ENCODE measurements around the gene PPFIBP2. TPM values are rescaled to one million over a fixed set of nuclear protein-coding genes. Genes with fewer than 3 reads are reported as not detected.

The PPFIBP2 gene
- total and polyA plus RNA-seq, 2 of the 13 experiments (the other 11 are each of a cell fraction or from before 2014, with no cell fraction given), result 15.0 to 52.5 TPM

- TF ChIP-seq ZBTB33 (CRISPR knock-in tag; IDR thresholded peaks at IDR 0.05), result no peak
- no peak for TF ChIP-seq ZNF543 (CRISPR knock-in tag; IDR thresholded peaks at IDR 0.05)
- TF ChIP-seq ZNF513 (CRISPR knock-in tag; conservative IDR thresholded peaks at IDR 0.05), result no peak
- no peak for TF ChIP-seq DMAP1 (CRISPR knock-in tag; IDR thresholded peaks at IDR 0.05)
- no peak for TF ChIP-seq ZNF646 (CRISPR knock-in tag; IDR thresholded peaks at IDR 0.05)
- TF ChIP-seq SIN3A (IDR thresholded peaks at IDR 0.05; ENCODE audit: borderline replicate concordance, low read depth, low read length), result no peak; the same call in 1 of the 2 replicates
- TF ChIP-seq NFKBIZ (CRISPR knock-in tag; IDR thresholded peaks at IDR 0.05), result no peak
- TF ChIP-seq KLF12 (CRISPR knock-in tag; IDR thresholded peaks at IDR 0.05; ENCODE audit: borderline replicate concordance), result no peak
- TF ChIP-seq E2F5 (CRISPR knock-in tag; conservative IDR thresholded peaks at IDR 0.05), result no peak
- no peak for TF ChIP-seq MLX (CRISPR knock-in tag; IDR thresholded peaks at IDR 0.05)
- no peak for TF ChIP-seq AGO2 (optimal IDR thresholded peaks at IDR 0.05; ENCODE audit: low read depth, low read length)
- TF ChIP-seq ZZZ3 (CRISPR knock-in tag; IDR thresholded peaks at IDR 0.05; ENCODE audit: borderline replicate concordance), result no peak
- TF ChIP-seq ARID5B (CRISPR knock-in tag; IDR thresholded peaks at IDR 0.05), result no peak
- no peak for TF ChIP-seq ZNF776 (CRISPR knock-in tag; IDR thresholded peaks at IDR 0.05)
Measured at GRCh38 chr11:7514099-7514591, 346 bp downstream of the PPFIBP2 start (continued).
